SKM-1 (cell line): Measurements from ENCODE around the gene CREB3L2.
A peak's percentile ranks its signal among the peaks of the same experiment; 100 is the strongest.
"Not testable (repeated sequence)": the region's sequence is repeated elsewhere in the genome, so short reads cannot be mapped to it uniquely, and the experiment has no call there.

ENCODE experiments used
- DNase-seq: peaks from one replicate; lab custom pipeline; 2025; ENCODE audit not compliant: unreplicated experiment; lab: John Stamatoyannopoulos, UW

Gene CREB3L2

DNA sequence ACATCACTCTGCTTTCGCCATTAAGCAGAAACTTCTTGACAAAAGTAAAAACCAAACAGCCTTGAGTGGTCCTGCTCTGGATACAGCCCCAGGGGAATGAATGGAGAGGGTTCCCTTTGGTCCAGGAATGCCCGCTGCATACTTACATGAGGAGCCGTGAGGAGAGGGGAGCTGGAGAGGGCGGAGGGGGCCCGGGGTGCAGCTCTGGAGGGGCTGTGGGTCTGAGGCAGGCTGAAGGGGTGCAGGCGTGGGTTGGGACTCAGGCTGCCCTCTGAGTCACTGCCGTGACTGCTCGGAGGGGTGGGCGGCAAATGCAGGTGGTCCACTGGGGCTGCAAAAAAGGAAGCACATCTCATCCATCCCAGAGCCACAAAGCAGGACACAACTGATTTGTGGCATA lies 93.8 kb downstream of the CREB3L2 start:
- no peak for DNase-seq

DNA sequence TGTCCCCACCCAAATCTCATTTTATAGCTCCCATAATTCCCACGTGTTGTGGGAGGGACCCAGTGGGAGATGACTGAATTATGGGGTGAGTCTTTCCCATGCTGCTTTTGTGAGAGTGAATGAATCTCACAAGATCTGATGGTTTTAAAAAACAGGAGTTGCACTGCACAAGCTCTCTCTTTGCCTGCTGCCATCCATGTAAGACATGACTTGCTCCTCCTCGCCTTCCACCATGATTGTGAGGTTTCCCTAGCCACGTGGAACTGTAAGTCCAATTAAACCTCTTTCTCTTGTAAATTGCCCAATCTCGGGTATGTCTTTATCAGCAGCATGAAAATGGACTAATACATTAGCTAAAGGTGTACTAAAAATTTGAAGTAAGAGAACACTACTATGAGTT lies 95.2 kb downstream of the CREB3L2 start:
- DNase-seq = not testable (repeated sequence)

DNA sequence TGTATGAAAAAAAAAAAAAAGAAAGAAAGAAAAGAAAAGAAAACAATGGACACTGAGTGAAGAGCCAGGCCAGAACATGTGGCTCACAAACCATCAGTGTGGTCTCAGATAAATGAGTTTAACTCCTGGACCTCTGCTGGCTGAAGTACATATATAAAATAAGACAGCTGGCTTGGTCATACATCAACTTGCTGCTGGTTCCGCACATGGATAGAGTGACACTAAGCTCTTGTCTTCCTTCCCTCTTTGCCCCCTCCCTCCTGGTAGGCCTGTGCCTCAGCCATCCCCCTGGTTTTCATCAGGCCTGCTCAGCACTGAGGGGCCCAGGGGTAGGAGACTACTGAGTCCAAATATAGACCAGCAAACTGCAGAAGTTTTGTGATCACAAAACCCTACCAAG lies 97.1 kb downstream of the CREB3L2 start:
- DNase-seq = no peak

DNA sequence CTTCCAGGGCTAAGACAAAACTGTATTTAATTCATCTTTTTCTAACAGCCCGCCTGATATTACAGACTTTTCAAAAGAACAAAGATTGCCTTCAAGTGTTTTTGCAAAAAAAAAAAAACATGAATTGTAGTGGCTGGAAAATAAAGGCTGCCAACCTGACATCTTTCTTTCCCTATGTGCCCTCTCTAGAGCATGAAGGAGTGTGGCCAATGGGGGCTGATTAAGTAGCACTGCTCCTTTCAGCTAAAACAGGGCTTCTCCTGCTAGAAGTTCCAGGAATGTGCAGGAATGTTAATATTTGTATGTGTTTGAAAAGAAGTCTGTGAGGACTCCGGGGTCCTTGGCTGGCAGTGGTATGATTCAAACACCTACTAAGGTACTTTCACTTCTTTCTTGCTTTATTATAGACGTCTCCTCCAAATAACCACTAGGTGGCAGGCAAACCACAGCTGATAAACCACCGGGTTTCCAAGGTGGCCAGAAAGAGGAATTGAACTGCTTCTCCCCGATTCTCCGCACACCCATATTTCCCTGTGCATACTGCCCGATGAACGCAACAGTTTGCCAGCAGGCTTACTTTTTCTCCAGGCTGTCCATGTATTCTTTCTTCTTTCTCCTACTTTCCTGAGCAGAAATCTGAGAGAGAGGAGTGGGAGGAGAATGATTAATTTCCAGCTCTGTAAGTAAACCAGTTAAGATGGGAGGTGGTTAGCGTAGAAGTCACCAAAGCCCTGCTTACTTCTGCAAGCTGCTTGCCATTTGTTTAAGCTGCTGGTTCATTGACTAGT lies 98.3 kb downstream of the CREB3L2 start:
- DNase-seq = peak; percentile 72

DNA sequence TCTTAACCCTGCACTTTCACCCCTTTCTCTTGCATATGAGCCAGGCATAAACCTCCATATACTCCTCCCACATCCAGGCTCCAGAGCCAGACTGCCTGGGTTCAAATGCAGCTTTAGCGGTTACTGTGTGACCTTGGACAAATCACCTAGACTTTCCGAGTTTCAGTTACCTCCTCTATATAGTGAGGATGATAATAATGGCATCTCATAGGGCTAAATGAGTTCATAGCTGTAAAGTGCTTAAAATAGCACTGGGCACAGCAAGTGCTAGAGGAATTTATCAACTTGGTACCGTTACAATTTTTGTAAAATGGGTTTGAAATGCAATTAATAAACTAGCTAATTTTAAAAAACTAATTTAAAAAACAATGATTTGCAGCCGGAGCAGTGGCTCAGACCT lies 101.7 kb downstream of the CREB3L2 start:
- DNase-seq = no peak

DNA sequence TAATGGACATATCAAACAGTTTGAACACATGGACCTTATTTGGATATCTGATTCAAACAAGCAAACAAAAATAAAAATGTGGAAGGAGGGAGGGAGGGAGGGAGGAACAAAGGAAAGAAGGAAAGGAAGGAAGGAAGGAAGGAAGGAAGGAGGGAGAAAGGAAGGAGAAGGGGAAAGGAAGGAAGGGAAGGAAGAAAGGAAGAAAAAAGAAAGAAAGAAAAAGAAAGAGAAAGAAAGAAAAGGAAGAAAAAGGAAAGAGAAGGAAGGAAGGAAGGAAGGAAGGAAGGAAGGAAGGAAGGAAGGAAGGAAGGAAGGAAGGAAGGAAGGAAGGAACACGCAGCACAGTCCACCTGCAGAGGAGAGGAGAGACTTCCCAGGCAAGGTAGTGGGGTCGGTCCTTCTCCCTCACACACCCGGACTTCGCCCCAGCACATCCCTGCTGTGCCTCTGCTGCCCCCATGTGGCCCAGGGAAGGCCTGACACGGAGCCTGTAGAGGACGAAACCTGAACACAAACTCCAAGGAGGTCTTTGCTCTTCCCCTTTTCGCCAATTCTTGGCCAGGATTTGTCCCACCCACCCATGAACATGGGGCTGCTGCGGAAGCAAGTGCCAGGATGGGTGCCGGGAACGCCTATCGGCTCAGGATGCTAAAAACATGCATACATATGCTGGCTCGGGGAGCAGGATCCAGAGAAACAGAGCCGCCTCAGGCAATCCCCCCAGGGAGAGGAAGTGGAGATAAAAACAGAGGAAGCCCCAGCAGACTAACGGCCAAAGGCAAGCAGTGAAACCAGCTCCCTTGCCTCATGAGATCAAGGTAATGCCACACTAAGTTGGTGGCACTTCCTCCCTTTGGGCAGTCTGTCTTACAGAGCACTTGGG lies 102.8 kb downstream of the CREB3L2 start:
- peak; percentile 74 for DNase-seq

DNA sequence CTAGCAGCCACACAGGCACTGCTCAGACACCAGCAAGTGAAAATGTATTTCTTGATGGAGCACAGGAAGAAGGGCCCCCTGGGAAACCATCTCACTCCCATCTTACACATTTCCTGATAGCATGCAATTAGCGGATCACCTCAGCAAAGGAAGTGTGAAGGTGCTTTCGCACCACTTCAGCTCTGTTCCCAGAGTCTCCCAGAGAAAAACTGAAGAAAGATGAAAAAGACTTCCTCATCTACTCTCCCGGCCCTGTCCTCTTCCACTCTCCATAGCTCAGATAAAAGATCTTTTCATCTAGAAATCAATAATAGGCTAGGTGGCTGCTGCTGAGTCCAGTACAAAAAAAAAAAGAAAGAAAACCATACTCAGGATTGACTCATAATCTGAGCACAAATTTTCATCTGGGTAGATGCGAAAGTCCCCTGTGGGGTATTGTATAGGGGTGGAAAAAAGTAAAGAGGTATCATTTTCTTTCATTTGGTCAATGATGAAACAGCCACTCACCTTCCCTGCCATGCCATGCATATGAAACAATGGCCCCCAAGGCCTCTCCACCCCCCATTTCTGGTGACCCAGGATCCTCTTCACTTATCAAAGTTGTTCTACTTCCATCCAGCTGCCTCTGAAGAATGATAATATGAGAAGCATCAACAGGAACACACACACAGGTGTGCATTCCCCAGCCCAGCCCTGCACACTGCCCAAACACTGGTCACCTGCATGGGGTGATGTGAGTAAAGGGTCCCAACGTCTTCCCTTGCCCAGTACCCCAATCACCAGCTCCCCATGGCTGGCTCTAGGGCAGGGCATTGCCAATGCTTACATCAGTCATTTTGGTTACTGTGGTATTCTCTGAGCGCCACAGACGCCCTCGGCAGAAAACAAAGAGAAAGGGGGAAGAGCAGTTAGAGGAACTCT lies 106.3 kb downstream of the CREB3L2 start:
- no peak for DNase-seq

DNA sequence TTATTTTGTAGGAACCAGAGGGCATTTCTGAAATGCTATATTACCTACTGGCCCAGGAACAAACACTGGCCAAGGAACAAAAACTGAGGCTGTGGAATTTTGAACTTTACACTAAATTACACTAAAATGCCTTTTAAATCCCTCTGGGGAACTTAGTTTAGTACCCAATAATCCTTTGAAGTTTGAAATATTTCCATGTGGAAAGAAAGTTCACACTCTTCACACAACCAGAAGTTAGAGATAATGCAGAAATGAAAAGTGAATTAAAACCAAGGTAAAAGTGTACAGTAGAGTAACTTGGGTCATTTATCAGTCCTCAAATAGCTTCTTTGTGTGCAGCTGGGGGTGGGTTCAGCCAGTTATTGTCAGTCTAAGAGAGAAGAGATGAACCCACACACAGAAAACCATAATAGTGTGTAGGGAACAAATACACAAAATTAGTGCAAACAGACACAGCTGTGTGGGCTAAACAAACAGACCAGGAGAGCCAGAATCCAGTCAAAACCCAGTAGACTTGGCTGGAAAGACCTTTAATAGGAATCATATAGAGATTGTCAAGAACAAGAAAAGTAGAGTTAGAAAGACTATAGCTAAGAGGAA lies 108.6 kb downstream of the CREB3L2 start:
- DNase-seq = no peak

DNA sequence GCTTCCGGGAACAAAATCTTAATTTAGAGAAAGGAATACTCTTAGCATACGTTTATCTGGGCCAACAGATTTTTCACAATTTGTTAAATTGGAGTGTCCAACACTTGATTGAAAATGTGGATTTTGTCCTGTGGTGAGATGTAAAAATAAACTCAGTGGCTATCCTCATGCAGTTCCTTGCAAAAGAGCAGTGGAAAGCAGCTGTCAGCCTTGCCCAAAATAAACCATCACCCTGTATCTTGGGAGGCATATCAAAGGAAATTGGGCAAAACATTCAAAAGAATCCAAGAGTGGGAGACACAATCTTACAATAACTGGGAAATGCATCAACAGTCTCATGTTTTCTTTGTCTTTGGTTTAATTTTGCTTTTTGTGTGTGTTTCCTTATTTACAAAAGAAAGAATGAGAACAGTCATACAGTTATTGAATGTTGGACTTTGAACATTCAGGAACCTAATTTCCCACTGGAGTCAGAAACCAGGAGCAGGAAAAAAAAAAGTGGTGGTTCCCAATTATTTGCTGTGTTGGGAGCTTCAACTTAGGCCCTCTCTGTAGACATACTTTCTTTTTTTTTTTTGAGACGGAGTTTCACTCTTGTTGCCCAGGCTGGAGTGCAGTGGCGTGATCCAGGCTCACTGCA lies 110.8 kb downstream of the CREB3L2 start:
- DNase-seq = no peak

DNA sequence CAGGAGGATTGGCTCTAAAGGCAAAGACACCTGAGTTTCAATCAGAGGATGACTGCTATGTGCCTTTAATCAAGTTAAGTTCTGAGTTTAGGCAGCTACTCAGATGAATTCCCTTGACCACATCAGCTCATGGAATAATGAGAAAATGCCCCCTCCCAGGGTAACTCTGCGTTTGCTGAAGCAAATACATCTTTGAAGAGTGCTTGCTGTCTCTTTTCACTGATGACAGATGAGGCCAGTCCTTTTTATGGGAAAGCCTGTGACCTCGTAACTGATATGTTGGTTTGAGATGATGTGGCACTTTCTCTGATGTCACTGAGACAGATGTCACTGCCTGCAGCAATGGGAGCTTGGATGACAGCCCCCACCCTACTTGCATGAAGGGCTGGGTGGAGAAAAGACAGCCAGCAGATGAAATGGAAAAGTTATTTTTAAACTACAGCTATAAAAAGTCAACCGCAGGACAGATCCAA lies 111.4 kb downstream of the CREB3L2 start:
- DNase-seq = no peak

DNA sequence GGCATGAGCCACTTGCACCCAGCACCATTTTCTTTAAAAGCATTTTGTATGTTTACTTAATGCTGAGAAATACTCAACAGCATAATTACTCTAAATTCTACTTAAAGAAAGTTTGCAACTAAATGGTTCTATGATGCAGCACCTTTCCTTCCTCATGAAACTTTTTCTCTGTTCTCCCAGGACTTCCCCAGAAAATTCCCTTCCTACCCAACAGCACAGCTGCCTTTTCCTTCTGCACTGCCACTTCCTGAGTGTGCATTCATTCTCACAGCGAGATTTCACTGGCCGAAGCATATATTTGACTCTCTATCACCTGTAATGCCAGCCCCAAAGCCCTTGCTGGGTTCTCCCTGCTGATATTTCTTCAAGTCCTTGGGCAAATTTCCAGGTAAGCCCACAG lies 113.6 kb downstream of the CREB3L2 start:
- no peak for DNase-seq

DNA sequence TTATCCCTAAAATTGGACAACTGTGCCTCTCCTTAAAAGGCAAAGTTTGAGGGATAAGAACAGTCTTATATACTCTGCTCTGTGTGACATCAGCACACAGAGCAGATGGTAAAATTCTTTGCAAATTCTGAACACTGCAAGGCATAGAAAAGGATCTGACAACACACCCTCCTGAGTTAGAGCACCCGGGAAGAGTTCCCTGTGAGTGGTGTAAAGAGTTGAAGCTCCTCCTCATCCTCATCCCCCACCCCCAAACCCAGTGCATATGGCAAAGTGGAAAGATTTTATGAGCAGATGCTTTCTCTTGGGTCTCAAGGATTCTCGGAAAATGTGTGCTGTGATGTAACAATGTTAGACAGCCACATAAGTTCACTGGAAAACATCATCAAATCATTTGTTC lies 115.1 kb downstream of the CREB3L2 start:
- no peak for DNase-seq

DNA sequence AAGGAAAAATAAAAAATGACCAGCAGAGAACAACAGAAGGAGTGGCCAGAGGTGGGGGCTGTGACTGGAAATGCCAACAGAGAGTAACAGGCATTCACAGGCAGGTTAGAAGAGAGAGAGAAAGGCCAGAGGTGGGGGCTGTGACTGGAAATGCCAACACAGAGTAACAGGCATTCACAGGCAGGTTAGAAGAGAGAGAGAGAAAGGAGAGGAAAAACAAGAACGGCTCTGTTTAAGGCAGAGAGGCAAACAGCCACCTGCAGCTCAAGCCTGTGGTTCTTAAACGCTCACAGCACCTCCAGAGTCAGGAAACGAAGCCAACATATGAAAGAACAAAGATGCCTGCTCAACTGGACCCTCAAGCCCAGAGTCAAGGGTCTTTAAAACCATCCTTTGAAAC lies 115.6 kb downstream of the CREB3L2 start:
- DNase-seq = no peak

DNA sequence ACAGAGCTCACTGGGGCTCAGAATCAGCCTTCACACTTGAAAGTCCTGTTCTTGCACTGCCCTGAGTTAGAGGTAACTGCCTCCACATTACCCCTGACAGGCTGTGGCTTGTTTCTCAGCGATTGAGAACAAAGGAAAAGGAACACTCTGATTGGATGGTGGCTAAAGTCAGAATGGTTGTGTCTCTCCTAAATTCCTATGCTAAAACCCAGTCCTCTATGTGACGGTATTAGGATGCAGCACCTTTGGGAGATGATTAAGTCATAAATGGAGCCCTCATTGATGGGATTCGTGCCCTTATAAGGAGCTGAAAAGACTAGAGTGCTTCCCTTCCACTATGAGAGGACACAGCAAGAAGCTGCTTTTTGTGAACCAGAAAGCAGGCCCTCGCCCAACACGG lies 116.2 kb downstream of the CREB3L2 start:
- DNase-seq = no peak

DNA sequence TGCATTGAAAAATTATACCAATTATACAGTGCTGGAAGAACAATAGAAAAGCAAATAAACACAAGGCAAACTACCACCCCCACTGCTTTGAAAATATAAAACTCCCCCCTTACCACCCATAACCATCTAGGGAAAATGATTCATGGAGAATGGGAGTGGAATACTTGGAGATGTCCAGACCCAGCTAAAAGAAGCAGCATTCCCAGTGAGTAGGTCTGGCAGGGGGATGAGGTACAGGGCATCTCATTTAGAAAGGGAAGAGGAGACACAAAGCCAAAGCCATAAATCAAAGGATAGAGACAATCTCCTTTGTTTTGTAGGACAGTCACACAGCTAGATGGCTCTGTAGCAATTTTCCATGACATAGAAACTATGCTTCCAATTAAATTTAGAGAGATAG lies 119.1 kb downstream of the CREB3L2 start:
- DNase-seq = no peak

DNA sequence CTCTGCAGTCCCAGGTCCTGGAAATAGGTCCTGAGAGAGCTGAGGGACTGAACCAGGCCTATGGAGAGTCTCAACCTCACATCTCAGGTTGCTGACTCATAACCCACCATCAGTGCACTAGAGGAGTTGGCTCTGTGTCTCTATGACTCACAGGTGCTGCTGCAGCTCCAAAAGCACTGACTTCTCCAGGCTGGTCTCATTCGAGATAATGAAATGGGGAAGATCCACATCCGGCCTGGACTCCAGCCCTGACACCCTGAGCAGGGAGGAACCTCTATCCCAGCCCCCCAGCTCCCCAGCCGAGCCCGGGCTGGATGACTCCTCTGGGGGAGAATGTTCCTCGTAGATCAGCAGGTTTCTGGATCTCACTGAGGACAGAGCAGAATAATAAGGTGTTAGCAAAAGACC lies 119.6 kb downstream of the CREB3L2 start:
- DNase-seq = no peak

DNA sequence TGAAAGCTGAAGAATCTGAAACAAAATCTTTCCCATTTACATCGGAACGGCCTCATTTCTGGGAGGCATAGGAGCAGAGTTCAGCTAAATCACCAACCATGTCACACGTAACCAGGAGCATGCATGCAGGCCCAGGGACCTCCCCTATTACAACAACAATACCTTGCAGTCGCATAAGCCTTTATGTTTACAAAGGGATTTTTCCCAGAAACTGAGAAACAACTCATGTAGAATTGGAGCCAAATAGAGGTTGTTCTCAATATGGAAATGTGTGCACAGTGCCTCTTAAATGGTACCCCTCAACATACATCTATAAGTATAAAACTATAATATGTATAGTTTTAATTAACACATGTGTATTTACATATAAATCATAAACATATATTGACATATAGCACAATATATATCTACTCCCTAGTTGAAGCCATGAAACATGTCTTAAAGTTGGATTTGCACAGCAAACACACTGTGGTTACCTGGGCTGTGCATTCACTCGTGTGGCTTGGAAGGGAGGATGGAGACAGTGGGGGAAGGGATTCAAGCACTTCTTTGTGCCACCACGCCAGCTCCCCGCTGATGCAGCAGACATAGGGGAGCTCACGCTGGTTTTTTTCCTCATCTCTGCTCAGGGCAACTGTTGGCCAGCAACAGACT lies 120.2 kb downstream of the CREB3L2 start:
- DNase-seq = no peak

DNA sequence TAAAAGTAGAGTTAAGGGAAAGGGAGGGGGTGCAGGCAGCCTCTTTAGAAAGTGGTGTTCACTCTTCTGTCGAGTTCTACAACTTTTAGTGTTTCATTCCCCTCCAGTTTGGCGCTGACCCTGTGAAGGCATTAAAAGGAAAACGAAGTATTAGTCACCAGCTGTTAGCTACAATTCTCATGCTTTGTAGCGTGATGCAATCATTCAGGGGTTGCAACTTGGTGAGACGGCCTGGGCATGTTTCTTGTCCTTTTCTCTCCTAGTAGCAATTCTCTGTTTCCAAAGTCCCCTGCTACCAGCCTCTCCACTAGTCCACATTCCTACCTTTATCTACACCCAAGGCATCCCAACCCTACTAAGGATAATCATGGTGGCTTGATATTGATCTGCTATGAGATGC lies 121.5 kb downstream of the CREB3L2 start:
- no peak for DNase-seq

DNA sequence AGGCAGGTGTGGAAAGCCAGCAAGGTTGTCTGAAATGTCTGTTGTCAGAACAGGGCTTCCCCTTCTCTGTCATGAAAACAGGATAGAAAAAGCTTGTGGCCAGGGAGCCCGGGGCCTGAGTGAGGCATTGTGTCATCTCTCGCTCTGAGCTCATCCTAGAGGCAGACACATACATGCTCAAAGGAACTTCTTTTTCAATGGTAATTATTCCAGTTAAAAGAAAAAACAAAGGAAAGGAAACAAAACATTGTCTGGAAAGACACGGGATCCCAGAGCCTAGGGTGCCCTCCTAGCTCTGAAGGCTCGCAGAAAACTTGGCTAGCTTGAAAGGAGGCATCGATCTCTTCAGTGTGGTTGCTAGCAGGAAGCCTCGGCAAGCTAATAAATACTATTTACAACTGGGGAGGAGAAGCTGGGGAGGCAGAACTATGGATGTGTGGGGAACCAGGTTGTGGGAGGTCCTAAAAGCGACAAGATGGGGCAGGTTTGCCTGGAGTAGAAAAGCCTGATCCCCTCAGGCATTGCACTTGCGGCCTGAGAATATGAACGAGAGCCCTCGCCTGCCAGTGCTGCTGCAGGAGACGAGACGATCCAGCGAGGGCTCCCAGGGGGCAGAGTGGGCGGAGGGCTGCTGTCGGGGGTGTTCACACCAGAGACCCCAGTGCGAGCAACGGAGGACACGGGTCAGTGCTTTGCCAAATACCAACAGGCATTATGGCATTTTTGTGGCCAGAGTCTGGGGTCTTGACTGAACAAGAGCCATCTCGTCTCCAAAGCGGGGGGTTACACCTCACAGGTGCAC lies 122.3 kb downstream of the CREB3L2 start:
- DNase-seq = no peak
